ENCODE measurements around the gene SCAPER.

DNA sequence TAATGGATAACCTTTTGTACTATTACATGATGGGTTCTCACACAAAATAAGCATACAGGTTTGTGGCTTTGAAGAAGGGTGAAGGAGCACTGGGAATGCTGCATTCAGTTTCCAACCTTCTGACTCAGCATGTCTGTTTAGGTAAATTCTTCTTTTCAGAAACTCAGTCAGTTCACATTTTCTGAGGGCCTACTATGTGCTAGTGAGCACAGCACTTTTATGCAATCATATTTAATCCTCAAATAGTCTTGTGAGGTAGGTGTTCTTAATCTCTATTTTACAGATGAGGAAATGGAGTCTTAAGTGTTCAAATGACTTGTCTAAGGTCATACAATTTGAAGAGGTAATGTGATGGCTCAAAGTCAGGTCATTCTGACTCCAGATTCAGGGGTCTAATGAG, 527.4 kb downstream of the SCAPER start:
- TF ChIP-seq TAF1 (IDR thresholded peaks at IDR 0.05; ENCODE audit: borderline replicate concordance, insufficient read depth, low read length) = no peak
- no peak for TF ChIP-seq POLR2AphosphoS5 (IDR thresholded peaks at IDR 0.05; ENCODE audit: low read depth, low read length)
- no peak for TF ChIP-seq SIN3A (IDR thresholded peaks at IDR 0.05; ENCODE audit: borderline replicate concordance, insufficient read depth, low read length)

Measured in PFSK-1 (cell line).